HepG2 (cell line): ENCODE data around the gene MEX3C. TPM values are rescaled to one million over a fixed set of nuclear protein-coding genes. Genes with fewer than 3 reads are reported as not detected.

Experiments
- BRF2 ChIP-seq: sonication (generic); formaldehyde crosslinking; IDR thresholded peaks from 2 replicates; pipeline ENCODE4 v1.8.1; 2022; ENCODE audit warnings: mild to moderate bottlenecking, missing genetic modification reagents
- CERS6 ChIP-seq: sonication (generic); formaldehyde crosslinking; IDR thresholded peaks from 2 replicates; pipeline ENCODE4 v1.5.0; 2020; ENCODE audit warnings: missing genetic modification reagents
- ISX ChIP-seq: sonication (generic); formaldehyde crosslinking; conservative IDR thresholded peaks from 2 replicates; pipeline ENCODE4 v1.5.0; 2020; ENCODE audit warnings: missing genetic modification reagents
- KIAA2018 ChIP-seq: sonication (generic); formaldehyde crosslinking; IDR thresholded peaks from 2 replicates; pipeline ENCODE4 v1.5.0; 2020; ENCODE audit warnings: mild to moderate bottlenecking, missing genetic modification reagents, borderline replicate concordance
- LCORL ChIP-seq, 2 experiments: fragments of 450-650 bp in 1 of 2; sonication (generic) in 1 of 2; formaldehyde crosslinking in 1 of 2; IDR thresholded peaks; 2 replicates each; pipeline versions ENCODE4 v1.5.0 to v1.6.1; 2017 to 2020; ENCODE audit warnings: antibody characterized with exemption in 1 of 2, missing genetic modification reagents in 1 of 2
- LRRFIP1 ChIP-seq: sonication (generic); formaldehyde crosslinking; conservative IDR thresholded peaks from 2 replicates; pipeline ENCODE4 v1.4.0; 2020; ENCODE audit warnings: missing genetic modification reagents
- MAX ChIP-seq: IDR thresholded peaks from 2 replicates; pipeline ENCODE4 v1.6.1; 2012; ENCODE audit warnings: inconsistent platforms
- SMAD3 ChIP-seq: sonication (generic); formaldehyde crosslinking; IDR thresholded peaks from 2 replicates; pipeline ENCODE4 v1.4.0; 2020; ENCODE audit warnings: missing genetic modification reagents
- ZMAT5 ChIP-seq: sonication (generic); formaldehyde crosslinking; IDR thresholded peaks from 2 replicates; pipeline ENCODE4 v1.5.0; 2020; ENCODE audit warnings: mild to moderate bottlenecking, low read depth, missing genetic modification reagents, borderline replicate concordance
- ZNF607 ChIP-seq: sonication (generic); formaldehyde crosslinking; IDR thresholded peaks from 2 replicates; pipeline ENCODE4 v1.5.1; 2020; ENCODE audit warnings: missing genetic modification reagents, mild to moderate bottlenecking, borderline replicate concordance
- ZNF615 ChIP-seq: sonication (generic); formaldehyde crosslinking; IDR thresholded peaks from 2 replicates; pipeline ENCODE4 v1.5.0; 2020; ENCODE audit warnings: mild to moderate bottlenecking, missing genetic modification reagents, borderline replicate concordance
- ZNF800 ChIP-seq: sonication (generic); formaldehyde crosslinking; IDR thresholded peaks from 2 replicates; pipeline ENCODE4 v1.4.0; 2020; ENCODE audit warnings: missing genetic modification reagents
- ZSCAN12 ChIP-seq: sonication (generic); formaldehyde crosslinking; IDR thresholded peaks from 2 replicates; pipeline ENCODE4 v1.9.0; 2021; ENCODE audit warnings: mild to moderate bottlenecking, missing genetic modification reagents
- polyA plus RNA-seq, 8 experiments: library from polyadenylated mRNA; depleted of rRNA in 3 of 8; stranded (reverse) in 7 of 8; unstranded in 1 of 8; fragments of >200 nt; fragmentation: Illumina TruSeq in 4 of 8; extraction: Trizol in 4 of 8; gene quantifications; 2 replicates each; pipeline versions ENCODE4 v1.2.1 to v1.2.3, GENCODE V29; 2011 to 2016; ENCODE audit warnings: low read depth in 4 of 8, missing spikeins in 1 of 8, mixed read lengths in 1 of 8; ENCODE audit not compliant: insufficient read depth in 1 of 8
- total RNA-seq, 5 experiments: library from RNA; depleted of rRNA; stranded (reverse); fragments of >200 nt; fragmentation: Illumina TruSeq; extraction: Trizol; gene quantifications; 2 replicates each; pipeline ENCODE4 v1.2.3, GENCODE V29; 2016; ENCODE audit warnings: low read depth in 1 of 5

MEX3C gene
- total and polyA plus RNA-seq, 2 of the 13 experiments (the other 11 are each of a cell fraction or from before 2014, with no cell fraction given), result 34.8 to 36.4 TPM

- TF ChIP-seq KIAA2018 (CRISPR knock-in tag), result no peak
- TF ChIP-seq ZNF800 (CRISPR knock-in tag), result no peak
- no peak for TF ChIP-seq SMAD3 (CRISPR knock-in tag)
- no peak for TF ChIP-seq ZNF607 (CRISPR knock-in tag)
- no peak for TF ChIP-seq ZNF615 (CRISPR knock-in tag)
- no peak for TF ChIP-seq ZMAT5 (CRISPR knock-in tag)
- TF ChIP-seq ISX, result no peak
- TF ChIP-seq CERS6 (CRISPR knock-in tag), result no peak
- no peak for TF ChIP-seq BRF2 (CRISPR knock-in tag)
- no peak for TF ChIP-seq LRRFIP1 (CRISPR knock-in tag)
- TF ChIP-seq ZSCAN12 (CRISPR knock-in tag), result no peak
- TF ChIP-seq MAX, result no peak
- no peak for TF ChIP-seq LCORL (IDR thresholded peaks at IDR 0.05)
- no peak for TF ChIP-seq LCORL (CRISPR knock-in tag; IDR thresholded peaks at IDR 0.05)
Observed at GRCh38 chr18:51164761-51165281, 32.7 kb downstream of the MEX3C start (continued).
